H1 (cell line): ENCODE results near the gene PAXX. TPM values are rescaled to one million over a fixed set of nuclear protein-coding genes. Genes with fewer than 3 reads are reported as not detected.

Source experiments
- CTCF ChIA-PET: fragments of 300-600 bp; sonication (Branson Sonifier 250); formaldehyde crosslinking; loops from one replicate; lab custom pipeline; 2021; ENCODE audit not compliant: partially characterized antibody; lab: Charles Lee
- POLR2A ChIA-PET: fragments of 300-600 bp; sonication (Branson Sonifier 250); formaldehyde crosslinking; loops from one replicate; lab custom pipeline; 2021; ENCODE audit warnings: inconsistent platforms; ENCODE audit not compliant: partially characterized antibody; lab: Charles Lee
- DNase-seq, 2 experiments: peaks; one replicate each; pipeline versions ENCODE4 v3.0.0 to v3.0.0-alpha.2; 2010 to 2022; ENCODE audit warnings: low spot score in 2 of 2, low read depth in 1 of 2, mixed read lengths in 1 of 2
- FAIRE-seq: peaks from 2 replicates; lab custom pipeline; 2011; peaks lifted over from hg19 to GRCh38; lab: Jason Lieb, UNC
- H2AFZ ChIP-seq: 2 replicates; pipeline ENCODE4 v1.8.1; 2012; ENCODE audit warnings: low read length, inconsistent platforms
- H2AK5ac ChIP-seq: 2 replicates; pipeline ENCODE4 v1.6.1; 2013; ENCODE audit warnings: low read depth, low read length
- H2BK120ac ChIP-seq: replicated peaks from 2 replicates; pipeline ENCODE3; 2013; ENCODE audit warnings: low read depth, low read length, inconsistent platforms
- H2BK12ac ChIP-seq: 2 replicates; pipeline ENCODE4 v1.6.1; 2013; ENCODE audit warnings: low read depth, low read length
- H2BK15ac ChIP-seq: 2 replicates; pipeline ENCODE4 v1.6.1; 2013; ENCODE audit warnings: low read length
- H2BK20ac ChIP-seq: 2 replicates; pipeline ENCODE4 v1.6.1; 2013; ENCODE audit warnings: low read length
- H2BK5ac ChIP-seq: 2 replicates; pipeline ENCODE4 v1.6.1; 2013; ENCODE audit warnings: low read depth, low read length
- H3K14ac ChIP-seq: 2 replicates; pipeline ENCODE4 v1.6.1; 2013; ENCODE audit warnings: inconsistent platforms; ENCODE audit not compliant: insufficient read length
- H3K18ac ChIP-seq: 2 replicates; pipeline ENCODE4 v1.6.1; 2013; ENCODE audit warnings: low read length; ENCODE audit errors: extremely low read depth
- H3K23ac ChIP-seq: 2 replicates; pipeline ENCODE4 v1.6.1; 2013; ENCODE audit warnings: inconsistent platforms; ENCODE audit not compliant: insufficient read length
- H3K23me2 ChIP-seq: 2 replicates; pipeline ENCODE4 v1.6.1; 2013; ENCODE audit warnings: low read depth, low read length
- H3K27ac ChIP-seq: 2 replicates; pipeline ENCODE4 v1.6.1; 2011; ENCODE audit warnings: low read depth, low read length, inconsistent platforms
- H3K27me3 ChIP-seq, 4 experiments: replicated peaks in 1 of 4; 1 replicate in 1 of 4; 2 replicates in 3 of 4; pipeline versions ENCODE4 v1.6.1 to v1.8.1; 2011 to 2013; ENCODE audit warnings: low read length in 3 of 4, mild to moderate bottlenecking in 3 of 4, inconsistent platforms in 2 of 4, mixed read lengths in 2 of 4, moderate library complexity in 1 of 4; ENCODE audit not compliant: control insufficient read depth in 3 of 4, insufficient read depth in 3 of 4; ENCODE audit errors: extremely low read depth in 1 of 4
- H3K36me3 ChIP-seq, 4 experiments: 2 replicates each; pipeline versions ENCODE4 v1.6.1 to v1.8.1; 2011 to 2013; ENCODE audit warnings: mild to moderate bottlenecking in 4 of 4, low read length in 3 of 4, moderate library complexity in 2 of 4, control low read depth in 1 of 4, inconsistent platforms in 1 of 4; ENCODE audit not compliant: insufficient read depth in 4 of 4, control insufficient read depth in 2 of 4
- H3K4ac ChIP-seq: replicated peaks from 2 replicates; pipeline ENCODE3; 2013; ENCODE audit warnings: low read length, low read depth, mixed read lengths, inconsistent platforms; ENCODE audit not compliant: insufficient read length
- H3K4me1 ChIP-seq, 4 experiments: replicated peaks in 1 of 4; 1 replicate in 1 of 4; 2 replicates in 3 of 4; pipeline versions ENCODE4 v1.6.1 to v1.8.1; 2011 to 2013; ENCODE audit warnings: low read length in 3 of 4, inconsistent platforms in 2 of 4, mixed read lengths in 1 of 4; ENCODE audit not compliant: insufficient read depth in 4 of 4, control insufficient read depth in 3 of 4
- H3K4me2 ChIP-seq, 2 experiments: 2 replicates each; pipeline versions ENCODE4 v1.6.1 to v1.8.1; 2011 to 2013; ENCODE audit warnings: low read depth in 2 of 2, low read length in 2 of 2, control low read depth in 1 of 2, inconsistent platforms in 1 of 2, mild to moderate bottlenecking in 1 of 2; ENCODE audit not compliant: insufficient read depth in 1 of 2
- H3K4me3 ChIP-seq, 4 experiments: fragments of 200-600, 300-600 bp in 1 of 4; sonication (generic), shearing (Covaris generic), sonication (Bioruptor Twin) in 1 of 4; 2 replicates each; pipeline versions ENCODE4 v1.5.1 to v1.8.1; 2011 to 2016; ENCODE audit warnings: low read length in 4 of 4, low read depth in 3 of 4, control low read depth in 2 of 4, inconsistent platforms in 2 of 4, mild to moderate bottlenecking in 2 of 4, mixed read lengths in 1 of 4, moderate library complexity in 1 of 4; ENCODE audit not compliant: insufficient read depth in 2 of 4; ENCODE audit errors: extremely low read depth in 1 of 4
- H3K56ac ChIP-seq: replicated peaks from 2 replicates; pipeline ENCODE3; 2013; ENCODE audit warnings: low read depth, mild to moderate bottlenecking, mixed read lengths, low read length, inconsistent platforms; ENCODE audit not compliant: insufficient read length
- H3K79me1 ChIP-seq: 2 replicates; pipeline ENCODE4 v1.6.1; 2013; ENCODE audit warnings: low read depth, low read length, control low read depth
- H3K79me2 ChIP-seq, 2 experiments: 2 replicates each; pipeline versions ENCODE4 v1.6.1 to v1.8.1; 2012 to 2013; ENCODE audit warnings: low read length in 2 of 2, mild to moderate bottlenecking in 2 of 2, inconsistent platforms in 1 of 2; ENCODE audit not compliant: insufficient read depth in 2 of 2, control insufficient read depth in 1 of 2
- H3K9ac ChIP-seq, 4 experiments: replicated peaks in 1 of 4; 1 replicate in 1 of 4; 2 replicates in 3 of 4; pipeline versions ENCODE4 v1.6.1 to v1.8.1; 2011 to 2013; ENCODE audit warnings: low read depth in 3 of 4, low read length in 3 of 4, control low read depth in 2 of 4, mild to moderate bottlenecking in 2 of 4, moderate library complexity in 2 of 4, inconsistent platforms in 1 of 4; ENCODE audit errors: extremely low read depth in 1 of 4
- H3K9me3 ChIP-seq, 2 experiments: 2 replicates each; pipeline versions ENCODE4 v1.6.1 to v1.8.1; 2012 to 2013; ENCODE audit warnings: mild to moderate bottlenecking in 2 of 2, moderate library complexity in 2 of 2, control low read depth in 1 of 2, inconsistent platforms in 1 of 2, low read depth in 1 of 2, low read length in 1 of 2, mixed read lengths in 1 of 2; ENCODE audit not compliant: insufficient read depth in 2 of 2
- H4K20me1 ChIP-seq, 2 experiments: replicated peaks in 1 of 2; 2 replicates each; pipeline versions ENCODE3 to v1.8.1; 2011 to 2013; ENCODE audit warnings: inconsistent platforms in 2 of 2, low read length in 2 of 2, mild to moderate bottlenecking in 1 of 2; ENCODE audit not compliant: insufficient read depth in 2 of 2, control insufficient read depth in 1 of 2
- H4K5ac ChIP-seq: 2 replicates; pipeline ENCODE4 v1.6.1; 2013; ENCODE audit warnings: low read length, low read depth, mixed read lengths, inconsistent platforms; ENCODE audit not compliant: insufficient read length
- H4K8ac ChIP-seq: 2 replicates; pipeline ENCODE4 v1.8.0; 2013; ENCODE audit warnings: mild to moderate bottlenecking, moderate library complexity, low read length, inconsistent platforms; ENCODE audit not compliant: insufficient read depth; ENCODE audit errors: extremely low read depth
- H4K91ac ChIP-seq: replicated peaks from 2 replicates; pipeline ENCODE3; 2013; ENCODE audit warnings: low read length, mixed read lengths, inconsistent platforms; ENCODE audit not compliant: insufficient read length
- CBX8 ChIP-seq: fragments of 300-800, 300-1000 bp; sonication (generic); IDR thresholded peaks from 2 replicates; pipeline ENCODE4 v1.7.1; 2016; ENCODE audit warnings: low read depth, low read length, borderline replicate concordance
- CTCF ChIP-seq, 3 experiments: IDR thresholded peaks; 1 replicate in 2 of 3; 2 replicates in 1 of 3; pipeline versions ENCODE4 v1.5.1 to v1.6.1; 2011; ENCODE audit warnings: low read length in 3 of 3, mild to moderate bottlenecking in 3 of 3, inconsistent platforms in 2 of 3, low read depth in 1 of 3, moderate library complexity in 1 of 3; ENCODE audit not compliant: insufficient read depth in 1 of 3; ENCODE audit errors: control extremely low read depth in 1 of 3
- GABPA ChIP-seq: IDR thresholded peaks from 2 replicates; pipeline ENCODE4 v1.6.1; 2011; ENCODE audit warnings: mild to moderate bottlenecking, low read length, moderate library complexity, borderline replicate concordance; ENCODE audit not compliant: insufficient read depth
- GTF2F1 ChIP-seq: IDR thresholded peaks from 2 replicates; pipeline ENCODE4 v1.6.1; 2012; ENCODE audit warnings: low read depth, low read length, improper control_type of control experiment, borderline replicate concordance
- HDAC6 ChIP-seq: IDR thresholded peaks from one replicate; pipeline ENCODE4 v1.7.1; 2012; ENCODE audit warnings: low read depth, mild to moderate bottlenecking, inconsistent platforms, low read length, moderate library complexity
- JUN ChIP-seq: IDR thresholded peaks from 2 replicates; pipeline ENCODE4 v1.6.1; 2011; ENCODE audit warnings: low read depth, mild to moderate bottlenecking, improper control_type of control experiment, low read length
- KDM1A ChIP-seq: fragments of 200-600, 300-600 bp; sonication (generic); IDR thresholded peaks from 2 replicates; pipeline ENCODE4 v1.7.1; 2016; ENCODE audit warnings: mild to moderate bottlenecking, low read length, borderline replicate concordance
- RNF2 ChIP-seq: fragments of 200-900, 300-1000 bp; sonication (generic); IDR thresholded peaks from 2 replicates; pipeline ENCODE4 v1.7.1; 2016; ENCODE audit warnings: borderline replicate concordance, low read depth, mild to moderate bottlenecking, antibody characterized with exemption, low read length; ENCODE audit not compliant: poor library complexity, severe bottlenecking; ENCODE audit errors: missing control alignments
- SIRT6 ChIP-seq: IDR thresholded peaks from one replicate; pipeline ENCODE4 v1.7.1; 2012; ENCODE audit warnings: low read length, inconsistent platforms
- TAF7 ChIP-seq: optimal IDR thresholded peaks from 2 replicates; pipeline ENCODE3; 2011; ENCODE audit warnings: low read depth, mild to moderate bottlenecking, inconsistent platforms, low read length, moderate library complexity, borderline replicate concordance
- TBP ChIP-seq: IDR thresholded peaks from 2 replicates; pipeline ENCODE4 v1.6.1; 2011; ENCODE audit warnings: low read depth, low read length, improper control_type of control experiment
- WGBS, 2 experiments: shearing (Covaris generic) in 1 of 2; methylation state at CpG; one replicate each; pipeline versions ENCODE4 v1.1.6 to v1.1.7; 2013 to 2015; ENCODE audit warnings: low lambda C conversion rate in 2 of 2, mixed read lengths in 2 of 2, inconsistent platforms in 1 of 2, low coverage in 1 of 2, missing lambda C conversion rate in 1 of 2; ENCODE audit not compliant: insufficient replicate concordance in 2 of 2, insufficient coverage in 1 of 2, insufficient read length in 1 of 2; ENCODE audit errors: extremely low coverage in 1 of 2, missing lambda C conversion rate in 1 of 2; 5-methylcytosine and 5-hydroxymethylcytosine counted together
- polyA plus RNA-seq, 7 experiments: library from polyadenylated mRNA; depleted of rRNA in 3 of 7; stranded (reverse) in 5 of 7; unstranded in 2 of 7; fragments of >200 nt in 5 of 7; fragments of 200-250 nt in 2 of 7; gene quantifications; 1 replicate in 5 of 7; 2 replicates in 1 of 7; 4 replicates in 1 of 7; pipeline versions ENCODE4 v1.2.1 to v1.2.3, GENCODE V29; 2011 to 2013; ENCODE audit warnings: missing spikeins in 2 of 7, mixed read lengths in 2 of 7
- total RNA-seq: library from RNA; stranded (reverse); fragmentation: NEBNext Ultra II Directional; extraction: Animal tissue kit (Norgen Biotek cat#: 25700); gene quantifications from 2 replicates; pipeline ENCODE4 v1.2.1, GENCODE V29; 2021

PAXX gene
- total and polyA plus RNA-seq, 2 of the 8 experiments (the other 6 are each of a cell fraction or from before 2014, with no cell fraction given), result 43.4 to 45.9 TPM

GRCh38 chr9:137037483-137037882, 45.3 kb downstream of the PAXX start:
- no peaks in the 10 kb centered on the region for H3K79me1 ChIP-seq
- no peak overlapping the region for H4K91ac ChIP-seq
- H2BK15ac ChIP-seq, result no peak overlapping the region
- H3K23me2 ChIP-seq, result no peaks in the 10 kb centered on the region
- H2AK5ac ChIP-seq, result no peak overlapping the region
- H3K4me1 ChIP-seq, result peaks cover 0 to 2% (median 0%) of the 10 kb centered on the region in 4 experiments; a peak in 4 of 7 replicates
- H2BK20ac ChIP-seq, result no peak overlapping the region
- no peak overlapping the region for H2BK12ac ChIP-seq
- peaks cover 0 to 3% (median 0%) of the 10 kb centered on the region in 4 experiments; a peak in 1 of 8 replicates for H3K36me3 ChIP-seq
- no peak overlapping the region for H2BK5ac ChIP-seq
- no peak overlapping the region for H3K9ac ChIP-seq
- no peak overlapping the region for H3K4me3 ChIP-seq
- no peak overlapping the region for H4K8ac ChIP-seq
- H3K4ac ChIP-seq, result no peak overlapping the region
- no peak overlapping the region for H4K5ac ChIP-seq
- H3K56ac ChIP-seq, result no peak overlapping the region
- peaks cover 2 to 5% of the 10 kb centered on the region in 2 experiments for H4K20me1 ChIP-seq
- POLR2A ChIA-PET, result interaction anchor here (1.8 kb wide), 1 partner anchor 26 kb away, joined by 5 read pairs; no protein-coding TSS in a partner anchor
- 88% methylated on average over 10 of the region's 10 CpGs; no CpG with 5 or more reads in 1 of the 2 experiments for WGBS, 2 experiments
- H3K27me3 ChIP-seq, result no peaks in the 10 kb centered on the region; a peak in 3 of 7 replicates
- no peak overlapping the region for H3K4me2 ChIP-seq
- CTCF ChIA-PET, result interaction anchor here (0.7 to 3.8 kb wide), 10 partner anchors 9 to 90 kb away, joined by 3 to 63 read pairs (median 10); partner anchors contain the start of genes ABCA2, NPDC1, PTGDS and SAPCD2
- no peak overlapping the region for H2BK120ac ChIP-seq
- H3K79me2 ChIP-seq, result no peaks in the 10 kb centered on the region
- H3K18ac ChIP-seq, result no peak overlapping the region
- no peak overlapping the region for H2AFZ ChIP-seq
- FAIRE-seq, result no peak
- no peaks in the 10 kb centered on the region for H3K9me3 ChIP-seq
- no peak overlapping the region for H3K23ac ChIP-seq
- H3K14ac ChIP-seq, result no peak overlapping the region
- DNase-seq, result no peak
- H3K27ac ChIP-seq, result no peak overlapping the region
- no peak for TF ChIP-seq KDM1A
- no peak for TF ChIP-seq SIRT6
- TF ChIP-seq HDAC6, result no peak
- TF ChIP-seq RNF2, result no peak
- TF ChIP-seq GABPA, result no peak
- TF ChIP-seq TAF7, result no peak
- no peak for TF ChIP-seq CTCF (IDR thresholded peaks at IDR 0.05; ENCODE audit: control extremely low read depth in 1 of 3, insufficient read depth in 1 of 3, low read depth in 1 of 3, low read length in 3 of 3)
- TF ChIP-seq CBX8, result no peak
- no peak for TF ChIP-seq GTF2F1
- TF ChIP-seq TBP, result no peak
- no peak for TF ChIP-seq JUN
